ENCODE results near the gene ZBTB38. TPM values are rescaled to one million over a fixed set of nuclear protein-coding genes. Genes with fewer than 3 reads are reported as not detected.

The ZBTB38 gene
- total and polyA plus RNA-seq, 8 donors: 5.3 to 253 (median 41.0) TPM

- H3K27ac ChIP-seq: no peak overlapping the region
- peaks cover 0 to 9% (median 4%) of the 10 kb centered on the region in 4 donors for H3K4me1 ChIP-seq
- 82 to 91% (median 87%) methylated on average over 5 of the region's 5 CpGs for WGBS, 5 donors
- TF ChIP-seq POLR2A (IDR thresholded peaks at IDR 0.05): no peak
- TF ChIP-seq EP300 (IDR thresholded peaks at IDR 0.05): no peak
- no peak for TF ChIP-seq POLR2AphosphoS5 (IDR thresholded peaks at IDR 0.05)
- no peak for TF ChIP-seq CTCF (IDR thresholded peaks at IDR 0.05)
- no peaks in the 10 kb centered on the region for H3K9me3 ChIP-seq
- no peak overlapping the region for H3K4me3 ChIP-seq
- intact Hi-C loops (cut with DNase I; ENCODE audit: low total_unique reads): no loop called here
- no peaks in the 10 kb centered on the region for H3K36me3 ChIP-seq
- no peak for DNase-seq
- no peaks in the 10 kb centered on the region for H3K27me3 ChIP-seq
These were observed 25.9 kb upstream of the ZBTB38 start for GRCh38 chr3:141342386-141342785.

DNA sequence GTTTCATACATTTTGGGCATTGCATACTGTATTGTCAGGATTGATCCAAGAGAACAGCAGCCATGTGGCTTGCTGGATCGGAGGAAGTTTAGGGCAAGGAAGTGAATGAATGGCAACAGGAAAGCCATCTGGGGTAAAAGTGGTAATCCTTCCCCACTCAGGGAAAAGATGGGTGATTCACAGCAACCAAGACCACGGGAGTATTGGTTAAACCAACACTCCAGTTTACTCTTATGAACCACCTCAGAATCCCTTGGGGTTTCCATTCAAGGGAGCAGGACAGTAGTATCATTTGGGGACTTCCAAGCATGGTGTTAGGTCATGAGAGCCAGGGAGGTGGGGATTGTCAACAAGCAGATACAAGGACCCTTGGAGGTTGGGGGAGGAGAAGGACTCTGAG, 25.2 kb upstream of the ZBTB38 start:
- Histone ChIP-seq H3K4me1 (peaks cover 0 to 9% (median 4%) of the 10 kb centered on the region in 4 donors), H3K27me3 (no peaks in the 10 kb centered on the region), H3K27ac (no peak overlapping the region), H3K36me3 (no peaks in the 10 kb centered on the region), H3K9me3 (no peaks in the 10 kb centered on the region), H3K4me3 (no peak overlapping the region)
- TF ChIP-seq POLR2A (IDR thresholded peaks at IDR 0.05): no peak
- no peak for TF ChIP-seq POLR2AphosphoS5 (IDR thresholded peaks at IDR 0.05)
- TF ChIP-seq CTCF (IDR thresholded peaks at IDR 0.05): no peak
- TF ChIP-seq EP300 (IDR thresholded peaks at IDR 0.05): no peak
- WGBS, 5 donors: 45 to 90% (median 86%) methylated on average over 2 of the region's 2 CpGs
- no peak for DNase-seq
- intact Hi-C loops (cut with DNase I; ENCODE audit: low total_unique reads): no loop called here

DNA sequence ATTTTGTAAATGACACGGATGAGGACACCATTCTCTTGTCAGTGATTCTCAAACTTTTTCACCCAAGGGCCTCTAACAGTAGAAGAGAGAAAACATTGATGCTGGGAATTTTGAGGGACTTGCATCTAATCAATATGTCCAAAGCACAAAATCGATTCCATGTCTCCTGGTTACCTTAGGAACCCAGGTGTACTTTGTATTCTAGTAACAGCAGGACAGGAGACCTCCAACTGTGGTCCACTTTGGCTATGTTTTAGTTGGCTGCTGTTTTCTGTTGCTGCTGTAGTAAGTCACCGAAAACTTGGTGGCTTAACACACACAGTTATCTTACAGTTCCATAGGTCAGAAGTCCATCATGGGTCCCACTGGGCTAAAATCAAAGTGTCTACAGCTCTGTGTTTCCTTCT, 24.4 kb upstream of the ZBTB38 start:
- Histone ChIP-seq H3K27me3 (no peaks in the 10 kb centered on the region), H3K36me3 (no peaks in the 10 kb centered on the region), H3K9me3 (no peaks in the 10 kb centered on the region), H3K4me3 (no peak overlapping the region), H3K4me1 (peaks cover 0 to 9% (median 4%) of the 10 kb centered on the region in 4 donors), H3K27ac (no peak overlapping the region)
- TF ChIP-seq POLR2AphosphoS5 (IDR thresholded peaks at IDR 0.05) (no peak), POLR2A (IDR thresholded peaks at IDR 0.05) (no peak)
- intact Hi-C loops (cut with DNase I; ENCODE audit: low total_unique reads): no loop called here
- WGBS, 5 donors: 83 to 93% (median 87%) methylated on average over 3 of the region's 3 CpGs
- no peak for DNase-seq

- no peak for TF ChIP-seq POLR2A (IDR thresholded peaks at IDR 0.05)
- TF ChIP-seq EP300 (IDR thresholded peaks at IDR 0.05): no peak
- TF ChIP-seq CTCF (IDR thresholded peaks at IDR 0.05): no peak
- no peak for TF ChIP-seq POLR2AphosphoS5 (IDR thresholded peaks at IDR 0.05)
- Histone ChIP-seq H3K36me3 (no peaks in the 10 kb centered on the region), H3K9me3 (no peaks in the 10 kb centered on the region), H3K27ac (no peak overlapping the region), H3K4me1 (peaks cover 0 to 9% (median 4%) of the 10 kb centered on the region in 4 donors), H3K27me3 (no peaks in the 10 kb centered on the region), H3K4me3 (no peak overlapping the region)
- no peak for DNase-seq
- intact Hi-C loops (cut with DNase I; ENCODE audit: low total_unique reads): no loop called here
- 78 to 100% (median 88%) methylated on average over 2 of the region's 2 CpGs for WGBS, 5 donors
These were observed 22.8 kb upstream of the ZBTB38 start for GRCh38 chr3:141345528-141345927.

DNA sequence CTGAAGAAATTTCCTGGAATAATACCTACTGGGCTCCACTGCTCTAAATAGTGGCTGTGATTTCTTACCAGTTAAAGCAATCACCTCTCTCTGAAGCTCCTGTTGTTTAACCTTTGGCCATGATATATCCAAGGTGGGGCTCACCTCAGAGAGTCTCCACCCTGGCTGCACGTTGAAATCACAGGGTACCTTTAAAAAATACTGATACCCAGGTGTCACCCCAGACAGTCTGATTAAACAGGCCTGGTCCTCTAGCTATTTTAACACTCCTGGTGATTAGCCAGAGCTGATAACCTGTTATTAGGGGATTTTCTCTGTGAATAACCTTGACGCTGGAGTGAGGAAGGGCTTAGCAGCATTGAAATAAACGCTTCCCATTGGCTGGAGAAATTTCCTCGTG, 22.3 kb upstream of the ZBTB38 start:
- TF ChIP-seq POLR2A (IDR thresholded peaks at IDR 0.05) (no peak), CTCF (IDR thresholded peaks at IDR 0.05) (no peak), POLR2AphosphoS5 (IDR thresholded peaks at IDR 0.05) (no peak)
- no peak overlapping the region for H3K4me3 ChIP-seq
- no peaks in the 10 kb centered on the region for H3K27me3 ChIP-seq
- peaks cover 0 to 9% (median 4%) of the 10 kb centered on the region in 4 donors for H3K4me1 ChIP-seq
- DNase-seq: peak in 1 of 2 donors; percentile 34
- intact Hi-C loops (cut with DNase I; ENCODE audit: low total_unique reads): no loop called here
- H3K9me3 ChIP-seq: no peaks in the 10 kb centered on the region
- H3K36me3 ChIP-seq: no peaks in the 10 kb centered on the region
- H3K27ac ChIP-seq: no peak overlapping the region
- WGBS, 5 donors: 39 to 78% (median 51%) methylated on average over 4 of the region's 4 CpGs
